Measurements from ENCODE around the gene PLA2G12B. TPM values are rescaled to one million over a fixed set of nuclear protein-coding genes. Genes with fewer than 3 reads are reported as not detected.
"Not testable (repeated sequence)": the region's sequence is repeated elsewhere in the genome, so short reads cannot be mapped to it uniquely, and the experiment has no call there.

PLA2G12B gene
- total and polyA plus RNA-seq, 4 donors, result 31.9 to 60.2 (median 47.3) TPM

DNA sequence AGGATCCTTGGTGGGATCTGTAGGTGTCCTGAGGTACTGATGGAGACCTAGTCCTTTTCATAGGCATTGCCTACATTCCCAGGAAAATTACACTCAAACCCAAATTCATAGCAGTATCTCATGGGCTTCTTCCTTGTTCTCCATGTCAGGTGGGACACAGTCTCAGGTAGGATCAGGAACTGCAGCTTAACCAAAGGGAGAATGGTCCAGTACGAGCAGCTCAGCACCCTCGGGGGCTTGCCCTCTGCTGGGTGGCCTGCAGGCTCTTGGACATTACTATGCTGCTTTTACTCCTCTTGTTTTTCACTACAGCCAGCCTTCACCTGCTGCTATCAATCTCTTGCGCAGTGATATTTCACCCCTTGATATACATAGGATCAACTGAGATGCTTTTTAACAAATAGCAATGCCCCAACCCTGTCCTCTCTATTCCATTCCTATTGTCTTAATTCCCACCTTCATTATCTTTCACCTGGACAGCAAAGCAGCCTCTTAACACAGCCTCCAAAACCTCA, 28.6 kb downstream of the PLA2G12B start:
- 91% methylated on average over 3 of the region's 3 CpGs for WGBS
- peaks cover 0 to 5% (median under 1%) of the 10 kb centered on the region in 4 donors for H3K9me3 ChIP-seq (ENCODE audit: control insufficient read depth in 4 of 4, low read length in 3 of 4)
- no peaks in the 10 kb centered on the region for H3K36me3 ChIP-seq (ENCODE audit: control insufficient read depth in 4 of 4, insufficient read depth in 3 of 4, low read depth in 1 of 4, low read length in 3 of 4)
- H3K4me3 ChIP-seq (ENCODE audit: low read depth in 1 of 3, low read length in 3 of 3), result no peak overlapping the region
- TF ChIP-seq TAF1 (conservative IDR thresholded peaks at IDR 0.05), result no peak
- TF ChIP-seq, protein P1, sequence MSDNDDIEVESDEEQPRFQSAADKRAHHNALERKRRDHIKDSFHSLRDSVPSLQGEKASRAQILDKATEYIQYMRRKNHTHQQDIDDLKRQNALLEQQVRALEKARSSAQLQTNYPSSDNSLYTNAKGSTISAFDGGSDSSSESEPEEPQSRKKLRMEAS (IDR thresholded peaks at IDR 0.05), result no peak
- TF ChIP-seq, protein P2, sequence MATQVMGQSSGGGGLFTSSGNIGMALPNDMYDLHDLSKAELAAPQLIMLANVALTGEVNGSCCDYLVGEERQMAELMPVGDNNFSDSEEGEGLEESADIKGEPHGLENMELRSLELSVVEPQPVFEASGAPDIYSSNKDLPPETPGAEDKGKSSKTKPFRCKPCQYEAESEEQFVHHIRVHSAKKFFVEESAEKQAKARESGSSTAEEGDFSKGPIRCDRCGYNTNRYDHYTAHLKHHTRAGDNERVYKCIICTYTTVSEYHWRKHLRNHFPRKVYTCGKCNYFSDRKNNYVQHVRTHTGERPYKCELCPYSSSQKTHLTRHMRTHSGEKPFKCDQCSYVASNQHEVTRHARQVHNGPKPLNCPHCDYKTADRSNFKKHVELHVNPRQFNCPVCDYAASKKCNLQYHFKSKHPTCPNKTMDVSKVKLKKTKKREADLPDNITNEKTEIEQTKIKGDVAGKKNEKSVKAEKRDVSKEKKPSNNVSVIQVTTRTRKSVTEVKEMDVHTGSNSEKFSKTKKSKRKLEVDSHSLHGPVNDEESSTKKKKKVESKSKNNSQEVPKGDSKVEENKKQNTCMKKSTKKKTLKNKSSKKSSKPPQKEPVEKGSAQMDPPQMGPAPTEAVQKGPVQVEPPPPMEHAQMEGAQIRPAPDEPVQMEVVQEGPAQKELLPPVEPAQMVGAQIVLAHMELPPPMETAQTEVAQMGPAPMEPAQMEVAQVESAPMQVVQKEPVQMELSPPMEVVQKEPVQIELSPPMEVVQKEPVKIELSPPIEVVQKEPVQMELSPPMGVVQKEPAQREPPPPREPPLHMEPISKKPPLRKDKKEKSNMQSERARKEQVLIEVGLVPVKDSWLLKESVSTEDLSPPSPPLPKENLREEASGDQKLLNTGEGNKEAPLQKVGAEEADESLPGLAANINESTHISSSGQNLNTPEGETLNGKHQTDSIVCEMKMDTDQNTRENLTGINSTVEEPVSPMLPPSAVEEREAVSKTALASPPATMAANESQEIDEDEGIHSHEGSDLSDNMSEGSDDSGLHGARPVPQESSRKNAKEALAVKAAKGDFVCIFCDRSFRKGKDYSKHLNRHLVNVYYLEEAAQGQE (IDR thresholded peaks at IDR 0.05), result no peak
- TF ChIP-seq, protein P3, sequence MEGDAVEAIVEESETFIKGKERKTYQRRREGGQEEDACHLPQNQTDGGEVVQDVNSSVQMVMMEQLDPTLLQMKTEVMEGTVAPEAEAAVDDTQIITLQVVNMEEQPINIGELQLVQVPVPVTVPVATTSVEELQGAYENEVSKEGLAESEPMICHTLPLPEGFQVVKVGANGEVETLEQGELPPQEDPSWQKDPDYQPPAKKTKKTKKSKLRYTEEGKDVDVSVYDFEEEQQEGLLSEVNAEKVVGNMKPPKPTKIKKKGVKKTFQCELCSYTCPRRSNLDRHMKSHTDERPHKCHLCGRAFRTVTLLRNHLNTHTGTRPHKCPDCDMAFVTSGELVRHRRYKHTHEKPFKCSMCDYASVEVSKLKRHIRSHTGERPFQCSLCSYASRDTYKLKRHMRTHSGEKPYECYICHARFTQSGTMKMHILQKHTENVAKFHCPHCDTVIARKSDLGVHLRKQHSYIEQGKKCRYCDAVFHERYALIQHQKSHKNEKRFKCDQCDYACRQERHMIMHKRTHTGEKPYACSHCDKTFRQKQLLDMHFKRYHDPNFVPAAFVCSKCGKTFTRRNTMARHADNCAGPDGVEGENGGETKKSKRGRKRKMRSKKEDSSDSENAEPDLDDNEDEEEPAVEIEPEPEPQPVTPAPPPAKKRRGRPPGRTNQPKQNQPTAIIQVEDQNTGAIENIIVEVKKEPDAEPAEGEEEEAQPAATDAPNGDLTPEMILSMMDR (IDR thresholded peaks at IDR 0.05; ENCODE audit: low read depth, low read length, missing input control), result no peak
- TF ChIP-seq SP1 (IDR thresholded peaks at IDR 0.05), result no peak
- TF ChIP-seq JUND (IDR thresholded peaks at IDR 0.05), result no peak
- TF ChIP-seq HNF4G (IDR thresholded peaks at IDR 0.05), result no peak
- TF ChIP-seq, protein P4, sequence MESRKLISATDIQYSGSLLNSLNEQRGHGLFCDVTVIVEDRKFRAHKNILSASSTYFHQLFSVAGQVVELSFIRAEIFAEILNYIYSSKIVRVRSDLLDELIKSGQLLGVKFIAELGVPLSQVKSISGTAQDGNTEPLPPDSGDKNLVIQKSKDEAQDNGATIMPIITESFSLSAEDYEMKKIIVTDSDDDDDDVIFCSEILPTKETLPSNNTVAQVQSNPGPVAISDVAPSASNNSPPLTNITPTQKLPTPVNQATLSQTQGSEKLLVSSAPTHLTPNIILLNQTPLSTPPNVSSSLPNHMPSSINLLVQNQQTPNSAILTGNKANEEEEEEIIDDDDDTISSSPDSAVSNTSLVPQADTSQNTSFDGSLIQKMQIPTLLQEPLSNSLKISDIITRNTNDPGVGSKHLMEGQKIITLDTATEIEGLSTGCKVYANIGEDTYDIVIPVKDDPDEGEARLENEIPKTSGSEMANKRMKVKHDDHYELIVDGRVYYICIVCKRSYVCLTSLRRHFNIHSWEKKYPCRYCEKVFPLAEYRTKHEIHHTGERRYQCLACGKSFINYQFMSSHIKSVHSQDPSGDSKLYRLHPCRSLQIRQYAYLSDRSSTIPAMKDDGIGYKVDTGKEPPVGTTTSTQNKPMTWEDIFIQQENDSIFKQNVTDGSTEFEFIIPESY (IDR thresholded peaks at IDR 0.05), result no peak
- no peak for TF ChIP-seq EGR1 (IDR thresholded peaks at IDR 0.05; ENCODE audit: low read depth in 2 of 2)
- H3K4me1 ChIP-seq (ENCODE audit: control insufficient read depth in 4 of 4, insufficient read depth in 4 of 4, low read length in 3 of 4), result peaks cover 1 to 16% (median 9%) of the 10 kb centered on the region in 4 donors
- no peak overlapping the region for H3K27ac ChIP-seq (ENCODE audit: low read depth in 1 of 2, low read length in 2 of 2)
- H3K27me3 ChIP-seq (ENCODE audit: control insufficient read depth in 4 of 4, insufficient read depth in 4 of 4, low read length in 3 of 4), result no peaks in the 10 kb centered on the region
- H3K9ac ChIP-seq (ENCODE audit: low read depth in 1 of 2, low read length in 2 of 2), result no peak overlapping the region
- no peak for DNase-seq (ENCODE audit: low spot score)

DNA sequence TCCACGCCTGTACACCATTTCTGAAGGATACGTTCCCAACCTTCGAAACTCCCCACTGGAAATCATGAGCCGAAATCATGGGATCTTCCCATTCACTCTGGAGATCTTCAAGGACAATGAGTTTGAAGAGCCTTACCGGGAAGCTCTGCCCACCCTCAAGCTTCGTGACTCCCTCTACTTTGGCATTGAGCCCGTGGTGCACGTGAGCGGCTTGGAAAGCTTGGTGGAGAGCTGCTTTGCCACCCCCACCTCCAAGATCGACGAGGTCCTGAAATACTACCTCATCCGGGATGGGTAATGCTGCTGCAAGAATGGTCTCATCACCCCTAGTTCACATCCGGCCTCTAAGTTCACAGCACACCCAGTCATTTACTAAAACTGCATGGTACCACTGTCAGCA, 30.3 kb downstream of the PLA2G12B start:
- peaks cover 0 to 5% (median under 1%) of the 10 kb centered on the region in 4 donors for H3K9me3 ChIP-seq (ENCODE audit: control insufficient read depth in 4 of 4, low read length in 3 of 4)
- H3K4me1 ChIP-seq (ENCODE audit: control insufficient read depth in 4 of 4, insufficient read depth in 4 of 4, low read length in 3 of 4), result peaks cover 1 to 16% (median 9%) of the 10 kb centered on the region in 4 donors
- H3K36me3 ChIP-seq (ENCODE audit: control insufficient read depth in 4 of 4, insufficient read depth in 3 of 4, low read depth in 1 of 4, low read length in 3 of 4), result no peaks in the 10 kb centered on the region
- H3K27ac ChIP-seq (ENCODE audit: low read depth in 1 of 2, low read length in 2 of 2), result no peak overlapping the region
- WGBS, result 93% methylated on average over 13 of the region's 13 CpGs
- TF ChIP-seq, protein P4 (IDR thresholded peaks at IDR 0.05), result no peak
- TF ChIP-seq RAD21 (IDR thresholded peaks at IDR 0.05) (no peak), HNF4G (IDR thresholded peaks at IDR 0.05) (no peak), YY1 (IDR thresholded peaks at IDR 0.05) (no peak), EGR1 (IDR thresholded peaks at IDR 0.05; ENCODE audit: low read depth in 2 of 2) (no peak), HNF4A (conservative IDR thresholded peaks at IDR 0.05) (no peak)
- no peaks in the 10 kb centered on the region for H3K27me3 ChIP-seq (ENCODE audit: control insufficient read depth in 4 of 4, insufficient read depth in 4 of 4, low read length in 3 of 4)
- no peak overlapping the region for H3K4me3 ChIP-seq (ENCODE audit: low read depth in 1 of 3, low read length in 3 of 3)
- no peak for DNase-seq (ENCODE audit: low spot score)
- no peak overlapping the region for H3K9ac ChIP-seq (ENCODE audit: low read depth in 1 of 2, low read length in 2 of 2)

DNA sequence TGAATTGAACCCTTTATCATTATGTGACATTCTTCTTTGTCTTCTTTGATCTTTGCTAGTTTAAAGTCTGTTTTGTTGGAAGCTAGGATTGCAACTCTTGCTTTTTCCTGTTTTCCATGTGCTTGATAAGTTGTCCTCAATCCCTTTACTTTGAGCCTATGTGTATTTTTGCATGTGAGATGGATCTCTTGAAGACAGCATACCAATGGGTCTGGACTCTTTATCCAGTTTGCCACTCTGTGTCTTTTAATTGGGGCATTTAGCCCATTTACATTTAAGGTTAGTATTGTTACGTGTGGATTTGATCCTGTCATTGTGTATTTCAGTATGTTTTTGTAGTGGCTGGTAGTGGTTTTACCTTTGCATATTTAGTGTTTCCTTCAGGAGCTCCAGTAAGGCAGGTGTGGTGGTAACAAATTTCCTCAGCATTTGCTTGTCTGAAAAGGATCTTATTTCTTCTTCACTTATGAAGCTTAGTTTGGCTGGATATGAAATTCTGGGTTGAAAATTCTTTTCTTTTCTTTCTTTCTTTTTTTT, 33.4 kb downstream of the PLA2G12B start:
- not testable (repeated sequence) for H3K27me3 ChIP-seq (ENCODE audit: control insufficient read depth in 4 of 4, insufficient read depth in 4 of 4, low read length in 3 of 4); H3K9me3 ChIP-seq (ENCODE audit: control insufficient read depth in 4 of 4, low read length in 3 of 4); DNase-seq (ENCODE audit: low spot score); H3K36me3 ChIP-seq (ENCODE audit: control insufficient read depth in 4 of 4, insufficient read depth in 3 of 4, low read depth in 1 of 4, low read length in 3 of 4); H3K4me3 ChIP-seq (ENCODE audit: low read depth in 1 of 3, low read length in 3 of 3); H3K4me1 ChIP-seq (ENCODE audit: control insufficient read depth in 4 of 4, insufficient read depth in 4 of 4, low read length in 3 of 4); H3K9ac ChIP-seq (ENCODE audit: low read depth in 1 of 2, low read length in 2 of 2); H3K27ac ChIP-seq (ENCODE audit: low read depth in 1 of 2, low read length in 2 of 2)
- WGBS, result 96% methylated on average over 1 of the region's 1 CpG
